Measurements from ENCODE around the gene FUT8.
A peak's percentile ranks its signal among the peaks of the same experiment; 100 is the strongest.
"Not testable (repeated sequence)": the region's sequence is repeated elsewhere in the genome, so short reads cannot be mapped to it uniquely, and the experiment has no call there.

Gene FUT8

GRCh38 chr14:65456247-65456646, 43.7 kb downstream of the FUT8 start:
- no peak for DNase-seq

- no peak for DNase-seq
Measured at GRCh38 chr14:65461730-65462129, 49.2 kb downstream of the FUT8 start.

- DNase-seq: no peak
Measured at GRCh38 chr14:65462411-65462810, 49.9 kb downstream of the FUT8 start.

GRCh38 chr14:65465584-65465983, 53.1 kb downstream of the FUT8 start:
- no peak for DNase-seq

- DNase-seq: not testable (repeated sequence)
Measured at GRCh38 chr14:65467926-65468325, 55.4 kb downstream of the FUT8 start.

- no peak for DNase-seq
Measured at GRCh38 chr14:65469903-65470302, 57.4 kb downstream of the FUT8 start.

GRCh38 chr14:65470404-65470880, 57.9 kb downstream of the FUT8 start:
- no peak for DNase-seq

- DNase-seq: no peak
Measured at GRCh38 chr14:65471038-65471878, 58.7 kb downstream of the FUT8 start.

- peak in 1 of 2 experiments; percentile 54 for DNase-seq
Measured at GRCh38 chr14:65472189-65472588, 59.7 kb downstream of the FUT8 start.

GRCh38 chr14:65476273-65476941, 63.9 kb downstream of the FUT8 start:
- no peak for DNase-seq

GRCh38 chr14:65476942-65477318, 64.4 kb downstream of the FUT8 start:
- DNase-seq: no peak

- DNase-seq: peak in 1 of 2 experiments; percentile 9
Measured at GRCh38 chr14:65478017-65478416, 65.5 kb downstream of the FUT8 start.

GRCh38 chr14:65478596-65478995, 66.1 kb downstream of the FUT8 start:
- DNase-seq: no peak

GRCh38 chr14:65479386-65479785, 66.9 kb downstream of the FUT8 start:
- DNase-seq: no peak

- DNase-seq: no peak
Measured at GRCh38 chr14:65482757-65483438, 70.4 kb downstream of the FUT8 start.

- no peak for DNase-seq
Measured at GRCh38 chr14:65483647-65484046, 71.1 kb downstream of the FUT8 start.

- no peak for DNase-seq
Measured at GRCh38 chr14:65485516-65485915, 73.0 kb downstream of the FUT8 start.

- no peak for DNase-seq
Measured at GRCh38 chr14:65486863-65487262, 74.3 kb downstream of the FUT8 start.

- no peak for DNase-seq
Measured at GRCh38 chr14:65487783-65488494, 75.4 kb downstream of the FUT8 start.

GRCh38 chr14:65491274-65491673, 78.7 kb downstream of the FUT8 start:
- no peak for DNase-seq

GRCh38 chr14:65492266-65492665, 79.7 kb downstream of the FUT8 start:
- no peak for DNase-seq

GRCh38 chr14:65495196-65495595, 82.7 kb downstream of the FUT8 start:
- no peak for DNase-seq
